HG03103 (cell line): ENCODE measurements around the gene RNU4-1.

ENCODE experiments used
- ATAC-seq: cut with Tn5 transposase; IDR thresholded peaks from one replicate; pipeline ENCODE4 v1.9.1; 2021; ENCODE audit warnings: low read depth; ENCODE audit not compliant: unreplicated experiment

RNU4-1 gene

DNA sequence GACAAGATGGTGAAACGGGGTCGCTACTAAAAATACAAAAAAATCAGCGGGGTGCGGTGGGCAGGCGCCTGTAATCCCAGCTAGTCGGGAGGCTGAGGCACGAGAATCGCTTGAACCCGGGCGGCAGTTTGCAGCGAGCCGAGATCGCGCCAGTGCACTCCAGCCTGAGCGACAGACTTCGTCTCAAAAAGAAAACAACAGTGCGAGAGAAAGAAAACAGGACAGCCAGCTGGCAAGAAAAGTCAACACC, 701 bp downstream of the RNU4-1 start:
- ATAC-seq: no peak

DNA sequence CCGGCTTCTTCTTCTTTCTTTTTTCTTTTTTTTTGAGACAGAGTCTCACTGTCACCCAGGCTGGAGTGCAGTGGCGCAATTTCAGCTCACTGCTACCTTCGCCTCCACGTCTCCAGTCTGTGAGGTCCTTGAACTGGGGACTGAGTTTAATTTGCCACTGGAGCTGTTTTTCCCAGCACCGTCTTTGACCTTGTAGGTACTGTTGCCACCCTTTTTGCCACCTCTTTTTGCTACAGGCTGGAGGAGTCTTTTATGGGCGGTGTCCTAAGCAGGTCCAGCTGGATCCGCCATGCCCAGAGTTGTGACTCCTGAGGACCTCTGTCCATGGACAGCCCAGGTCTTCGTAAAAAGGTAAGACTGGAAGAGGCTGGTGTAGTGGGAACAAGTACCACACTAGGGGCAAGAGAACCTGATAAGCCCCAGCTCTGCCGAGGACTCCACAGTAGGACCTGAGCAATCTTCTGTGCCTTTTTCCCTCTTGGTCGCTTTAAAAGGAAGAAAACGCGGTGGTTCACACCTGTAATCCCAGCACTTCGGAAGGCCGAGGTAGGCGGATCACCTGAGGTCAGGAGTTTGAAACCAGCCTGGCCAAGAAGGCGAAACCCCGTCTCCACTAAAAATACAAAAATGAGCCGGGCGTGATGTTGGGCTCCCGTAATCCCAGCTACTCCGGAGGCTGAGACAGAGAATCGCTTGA, 2.3 kb downstream of the RNU4-1 start:
- ATAC-seq: no peak

DNA sequence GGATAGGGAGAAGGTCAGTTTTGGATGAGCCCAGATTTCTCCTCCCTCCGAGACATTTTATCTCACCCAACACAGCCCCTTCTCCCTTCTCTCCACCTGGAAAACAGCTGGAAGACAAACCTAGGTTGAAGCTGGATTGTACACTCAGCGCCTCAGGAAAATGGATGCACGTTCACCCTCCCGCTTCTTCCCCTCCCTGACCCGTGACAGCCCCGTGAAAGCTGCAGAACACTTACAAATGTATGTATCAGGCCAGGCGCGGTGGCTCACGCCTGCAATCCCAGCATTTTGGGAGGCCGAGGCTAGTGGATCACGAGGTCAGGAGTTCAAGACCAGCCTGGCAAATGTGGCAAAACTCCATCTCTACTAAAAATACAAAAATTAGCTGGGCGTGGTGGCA, 5.5 kb downstream of the RNU4-1 start:
- ATAC-seq: no peak

DNA sequence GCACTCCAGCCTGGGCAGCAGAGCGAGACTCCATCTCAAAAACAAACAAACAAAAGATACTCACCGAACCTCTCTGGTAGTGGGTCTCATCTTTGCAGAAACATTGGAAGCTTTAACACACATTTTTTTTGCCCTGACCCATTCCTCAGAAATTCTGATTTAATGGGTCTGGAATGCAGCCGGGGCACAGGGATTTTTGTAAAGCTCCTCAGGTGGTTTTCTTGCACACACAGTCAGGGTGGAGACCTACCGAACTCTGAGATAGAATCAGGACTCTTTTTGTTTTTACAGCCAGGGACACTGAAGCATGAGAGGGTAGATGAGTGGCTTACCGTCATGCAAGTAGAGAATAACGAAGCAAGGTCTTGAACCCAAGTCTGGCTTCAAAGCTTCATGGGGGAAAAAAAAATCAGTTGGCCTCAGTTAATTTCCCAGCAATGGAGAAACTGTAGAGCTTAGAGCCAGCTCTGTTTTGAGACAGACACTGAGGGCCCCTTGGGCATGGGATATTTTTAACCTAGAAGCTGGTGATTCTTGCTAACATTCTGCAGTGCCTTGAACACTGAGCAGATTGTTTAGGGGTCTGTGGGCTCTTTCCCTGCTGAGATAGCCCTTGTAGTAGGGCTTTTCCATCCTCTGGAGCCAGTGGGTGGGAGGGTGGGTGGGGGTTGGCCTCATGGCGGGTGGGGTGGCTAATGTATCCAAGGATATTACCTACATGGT, 6.1 kb downstream of the RNU4-1 start:
- ATAC-seq: no peak

DNA sequence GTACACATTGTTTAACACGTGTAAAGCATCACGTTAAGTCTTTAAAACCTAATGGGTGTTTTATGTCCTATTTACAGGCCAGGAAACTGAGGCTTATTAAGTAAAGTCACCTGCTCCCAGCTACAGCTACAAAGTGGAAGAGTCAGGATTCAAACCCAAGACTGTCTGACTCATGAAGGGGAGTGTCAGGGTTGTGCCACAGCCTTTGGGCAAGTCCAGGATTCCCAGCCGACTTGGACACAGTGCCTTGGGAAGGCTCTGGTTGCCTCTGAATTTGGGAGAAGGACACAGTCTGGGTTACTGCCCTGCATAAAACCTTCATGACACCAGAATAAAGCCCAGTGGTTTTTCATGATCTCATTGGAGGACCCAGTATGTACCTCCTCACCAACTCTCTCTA, 8.7 kb downstream of the RNU4-1 start:
- ATAC-seq: no peak

DNA sequence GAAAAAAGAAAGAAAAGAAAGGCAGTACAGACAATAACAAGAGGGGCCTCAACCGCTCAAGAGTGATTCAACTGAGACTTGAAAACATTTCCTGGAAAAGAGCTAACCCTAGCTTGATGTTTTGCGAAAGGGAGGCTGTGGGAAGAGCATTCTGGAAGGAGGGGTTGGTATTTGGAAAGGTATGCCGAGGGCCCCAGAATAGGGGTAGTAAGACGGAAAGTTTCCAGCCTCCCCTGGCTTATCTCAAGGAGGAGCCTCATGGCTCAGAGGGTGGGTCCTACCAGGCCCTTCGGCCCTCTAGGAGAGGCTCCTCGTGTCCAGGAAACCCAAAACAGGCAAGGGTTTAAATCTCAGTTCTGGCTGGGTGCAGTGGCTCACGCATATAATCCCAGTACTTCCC, 9.7 kb downstream of the RNU4-1 start:
- no peak for ATAC-seq

DNA sequence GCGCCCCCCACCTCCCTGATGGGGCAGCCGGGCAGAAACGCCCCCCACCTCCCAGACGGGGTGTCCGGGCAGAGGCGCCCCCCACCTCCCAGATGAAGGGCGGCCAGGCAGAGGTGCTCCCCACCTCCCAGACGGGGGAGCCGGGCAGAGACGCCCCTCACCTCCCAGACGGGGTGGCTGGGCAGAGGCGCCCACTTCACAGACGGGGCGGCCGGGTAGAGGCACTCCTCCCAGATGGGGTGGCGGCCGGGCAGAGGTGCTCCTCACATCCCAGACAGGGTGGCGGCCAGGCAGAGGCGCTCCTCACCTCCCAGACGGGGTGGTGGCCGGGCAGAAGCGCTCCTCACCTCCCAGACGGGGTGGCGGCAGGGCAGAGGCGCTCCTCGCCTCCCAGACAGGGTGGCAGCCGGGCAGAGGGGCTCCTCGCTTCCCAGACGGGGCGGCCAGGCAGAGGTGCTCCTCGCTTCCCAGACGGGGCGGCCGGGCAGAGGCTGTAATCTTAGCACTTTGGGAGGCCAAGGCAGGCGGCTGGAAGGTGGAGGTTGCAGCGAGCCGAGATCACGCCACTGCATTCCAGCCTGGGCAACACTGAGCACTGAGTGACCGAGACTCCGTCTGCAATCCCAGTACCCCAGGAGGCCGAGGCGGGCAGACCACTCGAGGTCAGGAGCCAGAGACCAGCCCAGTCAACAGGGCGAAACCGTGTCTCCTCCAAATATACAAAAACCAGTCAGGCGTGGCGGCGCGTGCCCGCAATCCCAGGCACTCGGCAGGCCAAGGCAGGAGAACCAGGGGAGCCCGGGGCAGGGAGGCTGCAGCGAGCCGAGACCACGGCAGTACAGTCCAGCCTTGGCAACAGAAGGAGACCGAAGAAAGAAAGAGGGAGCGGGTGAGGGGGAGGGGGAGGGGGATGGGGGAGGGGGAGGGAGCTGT, 14.6 kb downstream of the RNU4-1 start:
- ATAC-seq: no peak

DNA sequence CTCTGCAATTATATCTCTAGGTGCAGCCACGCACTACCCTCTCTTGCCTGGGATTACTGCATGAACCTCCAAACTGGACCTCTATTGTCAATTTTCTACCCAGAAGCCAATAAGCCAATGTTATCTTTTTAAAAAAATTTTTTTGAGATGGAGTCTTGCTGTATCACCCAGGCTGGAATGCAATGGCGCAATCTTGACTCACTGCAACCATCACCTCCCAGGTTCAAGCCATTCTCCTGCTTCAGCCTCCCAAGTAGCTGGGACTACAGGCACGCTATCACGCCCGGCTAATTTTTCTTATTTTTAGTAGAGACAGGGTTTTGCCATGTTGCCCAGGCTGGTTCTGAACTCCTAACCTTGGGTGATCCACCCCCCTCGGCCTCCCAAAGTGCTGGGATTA, 16.3 kb downstream of the RNU4-1 start:
- no peak for ATAC-seq

DNA sequence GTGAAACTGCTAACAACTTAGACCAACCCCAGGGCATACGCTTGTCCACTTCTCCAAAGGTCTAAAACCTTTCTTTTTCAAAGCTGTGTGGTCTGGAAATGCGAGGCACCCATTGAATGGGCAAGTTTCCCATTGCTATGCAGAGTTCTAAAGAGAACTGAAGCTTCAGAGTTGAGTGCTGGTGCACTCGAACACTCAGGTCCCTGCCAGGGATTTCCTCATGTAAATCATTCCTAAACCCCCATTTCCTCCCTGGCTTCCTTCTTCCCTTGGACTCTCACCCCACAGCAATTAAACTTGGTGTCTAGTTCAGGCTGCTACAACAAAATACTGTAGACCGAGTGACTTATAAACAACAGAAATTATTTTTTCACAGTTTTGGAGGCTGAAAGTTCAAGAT, 25.3 kb downstream of the RNU4-1 start:
- ATAC-seq: no peak

DNA sequence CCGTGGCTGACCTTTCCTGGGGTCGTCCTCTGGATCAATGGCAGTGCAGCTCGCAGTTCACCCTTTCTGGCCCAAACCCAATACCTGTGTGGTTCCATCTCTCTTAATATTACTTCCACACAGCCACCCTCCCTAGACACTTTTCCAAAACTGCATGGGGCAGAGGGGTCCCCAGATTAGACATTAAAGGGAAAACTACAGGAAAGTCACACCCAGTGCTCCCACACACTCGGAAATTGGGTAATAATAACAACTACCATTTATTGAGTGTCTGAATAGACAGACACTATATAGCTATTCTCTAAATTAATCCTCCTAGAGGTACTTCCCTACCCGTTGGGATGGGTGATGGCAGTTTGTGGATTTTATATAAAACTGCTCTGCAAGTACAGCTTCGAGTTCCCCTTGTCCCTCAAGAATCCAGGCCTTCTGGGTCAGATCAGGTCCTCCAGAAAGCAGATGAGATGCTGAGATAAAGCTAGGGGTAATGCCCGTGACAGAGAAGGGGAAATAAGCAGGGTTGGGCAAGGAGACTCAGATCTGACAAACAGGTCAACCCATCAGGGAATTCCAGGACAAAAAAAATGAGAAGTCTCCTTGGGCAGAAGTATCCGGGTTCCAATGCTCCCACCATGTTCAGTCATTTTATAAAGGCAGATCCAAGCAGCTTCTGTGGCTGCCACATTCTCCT, 26.7 kb downstream of the RNU4-1 start:
- ATAC-seq: no peak

DNA sequence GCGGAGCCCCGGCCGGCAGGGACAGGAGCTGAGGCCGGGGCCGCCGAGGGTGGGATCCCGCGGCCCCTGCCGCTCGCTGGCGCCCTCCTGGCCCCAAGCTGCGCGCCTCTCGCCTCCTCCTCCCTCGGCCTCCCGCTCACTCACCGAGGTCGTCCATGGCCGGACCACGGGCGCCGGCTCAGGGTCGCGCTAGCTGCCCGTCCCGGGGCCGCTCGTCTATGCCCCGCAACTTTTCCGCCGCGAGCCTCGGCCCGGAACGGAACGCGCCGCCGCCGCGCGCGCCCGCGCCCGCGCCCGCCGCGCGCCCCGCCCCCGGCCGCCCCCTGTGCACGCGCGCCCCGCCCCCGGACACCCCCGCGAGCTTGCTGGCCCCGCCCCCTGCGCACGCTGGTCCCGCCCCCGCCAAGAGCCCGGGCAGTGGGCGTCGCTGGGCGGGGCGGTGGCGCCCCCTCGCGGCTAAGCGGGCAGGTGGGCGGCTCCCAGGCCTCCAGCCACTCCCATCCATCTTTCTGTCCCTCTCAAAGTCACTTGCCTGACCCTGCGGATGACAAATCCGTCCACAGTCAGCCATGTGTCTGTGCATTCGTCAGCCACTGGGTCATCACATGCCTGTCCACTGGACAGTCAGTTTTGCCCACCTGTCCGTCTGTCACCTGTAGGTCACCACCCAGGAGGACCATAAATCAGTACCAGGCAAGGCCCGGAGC, 27.4 kb downstream of the RNU4-1 start, which contains the start of gene PXN:
TSS of gene PXN (minus strand) at position 258 of the 707 bp plus-strand sequence. CDS start at position 157, 101 bp downstream.
- peak; percentile 74 for ATAC-seq

DNA sequence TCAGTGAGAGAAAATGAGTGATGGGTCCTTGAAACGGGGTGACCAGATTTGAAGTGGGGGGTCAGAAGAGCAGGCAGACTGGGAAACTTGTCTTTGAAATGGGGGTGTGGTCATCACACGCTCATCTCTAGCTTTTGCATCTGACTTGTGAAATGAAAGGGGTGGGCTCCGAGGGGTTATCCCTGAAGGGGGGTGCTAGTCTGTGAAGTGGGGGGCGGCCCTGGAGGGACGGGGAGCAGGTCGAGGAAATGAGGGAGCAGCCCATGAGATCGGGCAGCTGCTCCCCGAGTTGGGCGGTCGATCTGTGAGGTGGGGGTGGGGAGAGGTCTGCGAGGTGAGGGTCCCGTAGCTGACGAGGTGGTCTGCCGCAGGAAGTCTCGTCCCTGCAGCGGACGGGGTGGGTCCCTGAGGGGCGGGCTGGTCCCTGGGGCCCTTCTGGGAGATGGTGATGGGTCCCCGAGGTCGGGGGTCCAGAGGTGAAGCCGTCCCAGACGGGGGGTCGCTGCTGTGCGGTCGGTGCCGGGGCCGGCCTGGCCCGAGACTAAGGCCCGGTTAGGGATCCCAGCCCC, 28.0 kb downstream of the RNU4-1 start:
- ATAC-seq: no peak

DNA sequence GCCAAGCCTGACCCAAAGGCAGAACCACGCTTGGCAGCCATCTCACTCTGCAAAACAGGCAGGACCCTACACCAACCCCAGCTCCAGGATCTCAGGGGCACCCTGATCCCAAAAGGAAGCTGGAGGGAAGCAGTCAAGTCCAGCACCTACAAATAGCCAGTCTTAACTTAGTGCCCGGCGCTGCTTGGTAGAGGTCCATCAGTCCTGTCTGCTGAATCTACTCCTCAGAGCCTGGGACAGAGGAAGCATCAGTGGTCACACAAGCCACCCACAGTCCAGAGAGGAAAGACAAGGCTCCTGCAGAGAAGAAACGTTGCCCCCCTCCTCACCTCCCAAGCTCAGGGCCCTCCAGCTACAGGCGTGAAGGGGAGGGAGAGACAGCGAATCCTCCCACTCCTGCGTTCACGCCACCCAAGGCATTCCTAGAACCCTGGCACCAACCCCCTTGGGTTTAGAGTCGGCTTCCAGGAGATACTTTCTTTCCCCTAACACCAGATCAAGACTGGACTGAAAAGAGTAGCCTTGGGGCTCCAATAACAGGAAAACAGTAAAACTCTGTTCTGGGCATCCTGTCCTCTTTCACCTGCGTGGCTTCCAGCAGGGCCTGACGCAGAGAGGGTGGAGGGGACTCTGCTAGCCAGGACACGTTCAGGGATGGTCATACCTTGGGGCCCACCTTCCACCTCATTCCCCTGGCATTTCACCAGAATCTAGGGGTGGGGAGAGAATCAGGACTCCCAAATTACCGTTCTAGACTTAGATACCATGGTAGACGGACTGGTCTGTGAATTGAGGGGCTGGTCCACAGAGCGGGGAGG, 28.7 kb downstream of the RNU4-1 start:
- ATAC-seq: no peak

DNA sequence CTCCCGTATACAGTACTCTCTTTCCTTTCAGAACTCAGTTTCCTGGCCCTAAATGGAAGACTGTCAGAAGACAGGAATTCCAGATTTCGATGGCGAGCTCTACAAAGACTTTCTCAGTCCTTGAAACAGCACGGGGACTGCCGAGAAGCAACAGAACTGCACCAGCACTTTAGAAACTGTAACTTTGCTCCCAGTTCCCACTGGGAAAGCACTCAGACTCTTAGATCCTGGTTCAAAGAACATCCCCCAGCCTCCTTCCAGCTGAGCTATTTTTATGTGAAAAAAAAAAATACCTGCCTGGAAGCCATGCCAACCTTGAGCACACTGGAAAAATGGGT, 29.3 kb downstream of the RNU4-1 start:
- no peak for ATAC-seq

DNA sequence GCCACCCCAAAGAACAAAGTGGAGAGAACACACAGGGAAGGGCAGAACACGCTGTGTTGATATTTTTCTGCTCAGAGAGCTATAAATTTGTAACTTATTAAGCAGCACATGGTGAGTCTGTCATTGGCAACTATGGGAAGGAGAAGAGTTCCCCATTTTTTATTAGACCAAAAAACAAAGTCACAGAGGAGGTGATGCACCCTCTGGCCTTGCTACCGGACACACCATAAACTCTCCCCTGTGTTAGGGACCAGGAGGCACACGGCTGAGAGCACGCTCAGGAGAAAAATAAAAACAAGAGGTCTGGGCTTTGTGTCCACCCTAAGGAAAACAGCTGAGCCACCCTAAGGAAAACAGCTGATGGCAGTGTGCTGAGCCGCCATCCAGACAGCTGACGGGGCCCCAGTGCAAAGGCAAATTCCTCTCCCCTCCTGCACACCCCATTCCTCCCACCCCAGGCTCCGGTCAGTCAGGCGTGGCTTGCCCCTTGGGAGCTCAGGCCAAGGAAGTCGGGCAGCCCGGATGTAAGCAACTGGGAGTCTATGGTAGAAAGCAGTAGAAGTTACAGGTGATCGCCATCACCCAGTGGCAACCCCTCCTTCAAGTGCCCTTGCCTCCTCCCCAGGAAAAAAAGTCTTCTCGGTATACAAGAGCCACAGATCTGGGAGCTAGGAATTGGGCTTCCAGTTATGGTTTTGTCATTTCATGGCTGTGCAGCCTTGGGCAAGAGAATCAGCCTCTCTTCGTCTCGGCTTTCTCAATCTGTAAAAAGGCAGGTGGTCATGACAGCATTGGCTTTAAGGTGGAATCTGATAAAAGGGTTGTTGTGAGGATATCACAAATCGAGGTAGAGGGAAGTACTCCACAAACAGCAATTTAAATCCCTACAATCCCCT, 29.9 kb downstream of the RNU4-1 start:
- ATAC-seq: no peak

DNA sequence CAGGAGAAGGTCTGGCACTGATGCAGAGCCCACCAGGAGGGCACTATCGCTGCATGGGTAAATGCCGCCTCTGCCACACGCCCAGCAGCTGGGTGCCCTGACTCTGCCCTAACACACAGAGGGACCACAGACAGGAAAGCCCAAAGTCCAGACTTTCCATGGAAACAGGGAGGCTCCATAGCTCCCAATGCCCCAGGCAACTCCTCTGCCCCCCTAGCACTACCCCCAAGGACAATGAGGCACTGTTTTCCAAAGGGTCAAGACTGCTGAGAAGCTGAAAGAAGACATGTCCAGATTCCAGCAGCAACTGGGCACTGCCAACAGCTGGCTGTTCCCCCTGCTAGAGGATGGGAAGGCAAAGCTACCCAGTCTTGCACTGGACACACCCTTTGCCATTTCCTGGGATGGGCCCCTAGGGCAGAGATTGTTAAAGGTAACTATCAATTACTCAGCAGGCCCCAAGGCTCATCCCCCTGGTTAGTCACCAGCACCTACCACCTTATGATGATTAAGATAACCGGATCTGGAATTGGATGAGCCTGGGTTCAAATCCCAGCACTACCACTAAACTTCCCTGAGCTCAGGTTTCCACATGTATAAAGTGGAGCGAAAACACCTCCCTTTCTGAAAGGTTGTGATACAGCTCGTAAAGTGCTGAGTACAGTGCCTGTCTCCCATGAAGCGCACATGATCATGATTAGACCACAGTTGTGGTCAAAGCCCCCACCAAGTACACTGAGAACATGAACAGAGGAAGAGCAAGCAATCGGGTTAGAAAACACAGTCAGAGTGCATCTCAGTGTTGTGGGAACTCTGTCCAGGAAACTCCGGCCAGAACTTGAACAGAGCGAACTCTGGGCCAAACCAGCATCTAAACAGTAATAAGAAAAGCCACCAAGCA, 30.8 kb downstream of the RNU4-1 start:
- ATAC-seq: no peak

DNA sequence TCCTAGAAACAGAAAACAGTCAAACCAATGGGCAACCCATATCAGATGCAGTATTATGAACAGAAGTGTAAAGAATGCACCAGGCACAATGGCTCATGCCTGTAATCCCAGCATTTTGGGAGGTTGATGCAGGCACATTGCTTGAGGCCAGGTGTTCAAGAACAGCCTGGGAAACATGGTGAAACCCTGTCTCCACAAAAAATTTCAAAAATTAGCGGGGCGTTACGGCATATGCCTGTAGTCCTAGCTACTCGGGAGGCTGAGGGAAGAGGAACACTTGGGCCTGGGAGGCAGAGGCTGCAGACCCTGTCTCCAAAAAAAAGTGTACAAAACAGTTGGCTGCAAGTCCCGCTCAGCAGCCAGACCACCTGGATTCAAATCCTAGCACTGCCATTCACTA, 32.4 kb downstream of the RNU4-1 start:
- ATAC-seq: no peak
